Measurements from ENCODE around the gene MATN4.

DNA sequence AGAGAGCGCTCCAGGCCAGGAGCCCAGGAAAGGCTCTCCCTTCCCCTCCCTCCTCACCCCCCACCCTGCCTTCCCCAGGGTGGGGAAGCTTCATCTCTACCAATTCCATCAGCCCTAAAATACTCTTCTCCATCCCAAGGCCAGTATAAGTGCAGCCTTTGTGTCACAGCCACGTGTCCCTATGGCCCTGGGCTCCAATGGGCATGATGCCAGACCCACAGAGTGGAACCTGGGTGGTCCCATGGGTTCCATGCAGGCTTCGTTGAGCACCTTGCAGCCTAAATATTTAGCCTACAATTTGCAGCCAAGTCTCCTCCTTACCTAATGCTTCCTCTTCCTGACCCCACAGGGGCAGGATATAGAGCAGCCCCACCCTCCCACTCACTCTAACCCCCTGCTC lies 976 bp upstream of the MATN4 start:
- TF ChIP-seq, protein P1, sequence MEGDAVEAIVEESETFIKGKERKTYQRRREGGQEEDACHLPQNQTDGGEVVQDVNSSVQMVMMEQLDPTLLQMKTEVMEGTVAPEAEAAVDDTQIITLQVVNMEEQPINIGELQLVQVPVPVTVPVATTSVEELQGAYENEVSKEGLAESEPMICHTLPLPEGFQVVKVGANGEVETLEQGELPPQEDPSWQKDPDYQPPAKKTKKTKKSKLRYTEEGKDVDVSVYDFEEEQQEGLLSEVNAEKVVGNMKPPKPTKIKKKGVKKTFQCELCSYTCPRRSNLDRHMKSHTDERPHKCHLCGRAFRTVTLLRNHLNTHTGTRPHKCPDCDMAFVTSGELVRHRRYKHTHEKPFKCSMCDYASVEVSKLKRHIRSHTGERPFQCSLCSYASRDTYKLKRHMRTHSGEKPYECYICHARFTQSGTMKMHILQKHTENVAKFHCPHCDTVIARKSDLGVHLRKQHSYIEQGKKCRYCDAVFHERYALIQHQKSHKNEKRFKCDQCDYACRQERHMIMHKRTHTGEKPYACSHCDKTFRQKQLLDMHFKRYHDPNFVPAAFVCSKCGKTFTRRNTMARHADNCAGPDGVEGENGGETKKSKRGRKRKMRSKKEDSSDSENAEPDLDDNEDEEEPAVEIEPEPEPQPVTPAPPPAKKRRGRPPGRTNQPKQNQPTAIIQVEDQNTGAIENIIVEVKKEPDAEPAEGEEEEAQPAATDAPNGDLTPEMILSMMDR (IDR thresholded peaks at IDR 0.05): no peak
- no peak for TF ChIP-seq POLR2A (IDR thresholded peaks at IDR 0.05)
